NT2/D1 (cell line): ENCODE measurements around the gene UTP3.

Experiments
- YY1 ChIP-seq: IDR thresholded peaks from 2 replicates; pipeline ENCODE4 v1.6.1; 2011; ENCODE audit not compliant: insufficient read length, insufficient read depth
- ZNF274 ChIP-seq: IDR thresholded peaks from 2 replicates; pipeline ENCODE4 v1.6.1; 2011; ENCODE audit warnings: mild to moderate bottlenecking, low read depth, low read length

- TF ChIP-seq ZNF274, result no peak
- TF ChIP-seq YY1, result no peak
Measured at GRCh38 chr4:70706044-70706461, 17.7 kb downstream of the UTP3 start.
